ENCODE data around the gene NFIC.

NFIC gene

GRCh38 chr19:3482507-3483225 is 116.3 kb downstream of the NFIC start:
- TF ChIP-seq CTCF (IDR thresholded peaks at IDR 0.05), result no peak
- Histone ChIP-seq H3K4me1 (ENCODE audit: control insufficient read depth in 1 of 2, insufficient read depth in 1 of 2, low read depth in 1 of 2, low read length in 1 of 2) (peaks cover 3 to 17% of the 10 kb centered on the region in 2 experiments), H3K9me3 (no peaks in the 10 kb centered on the region), H3K4me3 (ENCODE audit: low read depth in 1 of 2, low read length in 1 of 2) (no peak overlapping the region), H3K36me3 (peaks cover 12% of the 10 kb centered on the region), H3K27ac (no peak overlapping the region), H3K27me3 (no peaks in the 10 kb centered on the region)

- no peak within 1 kb of the TSS for H3K4me3 ChIP-seq (ENCODE audit: low read depth in 1 of 2, low read length in 1 of 2)
- no peaks in the 10 kb centered on the region for H3K9me3 ChIP-seq
- TF ChIP-seq CTCF (IDR thresholded peaks at IDR 0.05), result no peak
- no peaks in the 10 kb centered on the region for H3K27me3 ChIP-seq
- H3K4me1 ChIP-seq (ENCODE audit: control insufficient read depth in 1 of 2, insufficient read depth in 1 of 2, low read depth in 1 of 2, low read length in 1 of 2), result peaks cover 3 to 17% of the 10 kb centered on the region in 2 experiments
- H3K27ac ChIP-seq, result no peak within 1 kb of the TSS
- peaks cover 12% of the 10 kb centered on the region for H3K36me3 ChIP-seq
Observed at GRCh38 chr19:3483226-3483628, 116.8 kb downstream of the NFIC start, which contains the start of gene SMIM44. SMIM44 (minus strand) TSS chr19:3483441; CDS start chr19:3483403, 38 bp downstream.

- Histone ChIP-seq H3K9me3 (no peaks in the 10 kb centered on the region), H3K4me1 (ENCODE audit: control insufficient read depth in 1 of 2, insufficient read depth in 1 of 2, low read depth in 1 of 2, low read length in 1 of 2) (no peaks in the 10 kb centered on the region), H3K36me3 (peaks cover 24% of the 10 kb centered on the region), H3K4me3 (ENCODE audit: low read depth in 1 of 2, low read length in 1 of 2) (no peak overlapping the region), H3K27ac (no peak overlapping the region), H3K27me3 (no peaks in the 10 kb centered on the region)
- TF ChIP-seq CTCF (IDR thresholded peaks at IDR 0.05), result no peak
Observed at GRCh38 chr19:3491396-3492119, 125.2 kb downstream of the NFIC start.

GRCh38 chr19:3492131-3492839 is 125.9 kb downstream of the NFIC start:
- Histone ChIP-seq H3K4me1 (ENCODE audit: control insufficient read depth in 1 of 2, insufficient read depth in 1 of 2, low read depth in 1 of 2, low read length in 1 of 2) (no peaks in the 10 kb centered on the region), H3K36me3 (peaks cover 24% of the 10 kb centered on the region), H3K4me3 (ENCODE audit: low read depth in 1 of 2, low read length in 1 of 2) (no peak overlapping the region), H3K9me3 (no peaks in the 10 kb centered on the region), H3K27ac (no peak overlapping the region), H3K27me3 (no peaks in the 10 kb centered on the region)
- no peak for TF ChIP-seq CTCF (IDR thresholded peaks at IDR 0.05)

- Histone ChIP-seq H3K27me3 (no peaks in the 10 kb centered on the region), H3K4me1 (ENCODE audit: control insufficient read depth in 1 of 2, insufficient read depth in 1 of 2, low read depth in 1 of 2, low read length in 1 of 2) (no peaks in the 10 kb centered on the region), H3K27ac (no peak overlapping the region), H3K36me3 (peaks cover 24% of the 10 kb centered on the region), H3K9me3 (no peaks in the 10 kb centered on the region), H3K4me3 (ENCODE audit: low read depth in 1 of 2, low read length in 1 of 2) (no peak overlapping the region)
- TF ChIP-seq CTCF (IDR thresholded peaks at IDR 0.05), result no peak
Observed at GRCh38 chr19:3492919-3493318, 126.5 kb downstream of the NFIC start.
